HepG2 (cell line): Measurements from ENCODE around the gene HARBI1. TPM values are rescaled to one million over a fixed set of nuclear protein-coding genes. Genes with fewer than 3 reads are reported as not detected.

Experiments used
- ATRX ChIP-seq: sonication (generic); formaldehyde crosslinking; IDR thresholded peaks from 2 replicates; pipeline ENCODE4 v1.4.0; 2020; ENCODE audit warnings: missing genetic modification reagents, borderline replicate concordance
- CCAR2 ChIP-seq: fragments of 200-400 bp; formaldehyde crosslinking; optimal IDR thresholded peaks from 2 replicates; pipeline ENCODE3; 2018; ENCODE audit warnings: low read depth, mild to moderate bottlenecking, low read length, moderate library complexity
- FOXA3 ChIP-seq: IDR thresholded peaks from 2 replicates; pipeline ENCODE4 v1.6.1; 2016; ENCODE audit warnings: missing genetic modification reagents, missing compliant biosample characterization
- FOXP1 ChIP-seq, 2 experiments: fragments of 450-650 bp in 1 of 2; IDR thresholded peaks; 2 replicates each; pipeline ENCODE4 v1.6.1; 2017 to 2018; ENCODE audit warnings: antibody characterized with exemption in 1 of 2
- GATAD2A ChIP-seq: IDR thresholded peaks from 2 replicates; pipeline ENCODE4 v1.6.1; 2016
- HDAC2 ChIP-seq: sonication (generic); formaldehyde crosslinking; IDR thresholded peaks from 2 replicates; pipeline ENCODE4 v1.4.0; 2020; ENCODE audit warnings: missing genetic modification reagents
- KDM1A ChIP-seq: IDR thresholded peaks from 2 replicates; pipeline ENCODE4 v1.6.1; 2016; ENCODE audit warnings: missing compliant biosample characterization
- MTA3 ChIP-seq: sonication (generic); formaldehyde crosslinking; IDR thresholded peaks from 2 replicates; pipeline ENCODE4 v1.4.0; 2020; ENCODE audit warnings: missing genetic modification reagents
- NFE2 ChIP-seq: sonication (generic); formaldehyde crosslinking; IDR thresholded peaks from 2 replicates; pipeline ENCODE4 v1.4.0; 2020; ENCODE audit warnings: missing genetic modification reagents
- NR2F6 ChIP-seq, 2 experiments: IDR thresholded peaks; 2 replicates each; pipeline ENCODE4 v1.6.1; 2016; ENCODE audit warnings: antibody characterized with exemption in 1 of 2, mild to moderate bottlenecking in 1 of 2
- POLR2A ChIP-seq, 2 experiments: IDR thresholded peaks; 2 replicates each; pipeline ENCODE4 v1.6.1; 2011; ENCODE audit warnings: low read depth in 2 of 2, low read length in 2 of 2, mild to moderate bottlenecking in 1 of 2, moderate library complexity in 1 of 2; ENCODE audit not compliant: insufficient read depth in 1 of 2
- REL ChIP-seq: sonication (generic); formaldehyde crosslinking; conservative IDR thresholded peaks from 2 replicates; pipeline ENCODE4 v1.8.0; 2022; ENCODE audit warnings: mild to moderate bottlenecking, missing genetic modification reagents, moderate library complexity
- REPIN1 ChIP-seq: sonication (generic); formaldehyde crosslinking; IDR thresholded peaks from 2 replicates; pipeline ENCODE4 v1.8.0; 2022; ENCODE audit warnings: missing genetic modification reagents, low read depth, mild to moderate bottlenecking, borderline replicate concordance
- SALL1 ChIP-seq: sonication (generic); formaldehyde crosslinking; IDR thresholded peaks from 2 replicates; pipeline ENCODE4 v1.8.0; 2022; ENCODE audit warnings: mild to moderate bottlenecking, missing genetic modification reagents
- SRSF4 ChIP-seq: fragments of 200-400 bp; formaldehyde crosslinking; IDR thresholded peaks from one replicate; pipeline ENCODE4 v1.6.1; 2018; ENCODE audit warnings: mild to moderate bottlenecking, low read depth, low read length, moderate library complexity; ENCODE audit not compliant: poor library complexity, severe bottlenecking
- STAT5B ChIP-seq: sonication (generic); formaldehyde crosslinking; IDR thresholded peaks from 2 replicates; pipeline ENCODE4 v1.4.0; 2020; ENCODE audit warnings: missing genetic modification reagents
- ZBTB3 ChIP-seq: sonication (generic); formaldehyde crosslinking; IDR thresholded peaks from 2 replicates; pipeline ENCODE4 v1.4.0; 2020; ENCODE audit warnings: low read depth, mild to moderate bottlenecking, moderate library complexity, missing genetic modification reagents, borderline replicate concordance
- ZNF34 ChIP-seq: sonication (generic); formaldehyde crosslinking; IDR thresholded peaks from 2 replicates; pipeline ENCODE4 v1.4.0; 2020; ENCODE audit warnings: mild to moderate bottlenecking, missing genetic modification reagents, borderline replicate concordance
- ZNF790 ChIP-seq: sonication (generic); formaldehyde crosslinking; IDR thresholded peaks from 2 replicates; pipeline ENCODE4 v1.8.0; 2022; ENCODE audit warnings: missing genetic modification reagents, mild to moderate bottlenecking, borderline replicate concordance
- ZNF792 ChIP-seq: IDR thresholded peaks from 2 replicates; pipeline ENCODE4 v1.6.1; 2016
- polyA plus RNA-seq, 8 experiments: library from polyadenylated mRNA; depleted of rRNA in 3 of 8; stranded (reverse) in 7 of 8; unstranded in 1 of 8; fragments of >200 nt; fragmentation: Illumina TruSeq in 4 of 8; extraction: Trizol in 4 of 8; gene quantifications; 2 replicates each; pipeline versions ENCODE4 v1.2.1 to v1.2.3, GENCODE V29; 2011 to 2016; ENCODE audit warnings: low read depth in 4 of 8, missing spikeins in 1 of 8, mixed read lengths in 1 of 8; ENCODE audit not compliant: insufficient read depth in 1 of 8
- total RNA-seq, 5 experiments: library from RNA; depleted of rRNA; stranded (reverse); fragments of >200 nt; fragmentation: Illumina TruSeq; extraction: Trizol; gene quantifications; 2 replicates each; pipeline ENCODE4 v1.2.3, GENCODE V29; 2016; ENCODE audit warnings: low read depth in 1 of 5
- TF ChIP-seq, protein P1 (sequence below): sonication (generic); formaldehyde crosslinking; IDR thresholded peaks from 2 replicates; pipeline ENCODE4 v1.5.0; 2020; ENCODE audit warnings: mild to moderate bottlenecking, missing genetic modification reagents, borderline replicate concordance
- TF ChIP-seq, protein P2 (sequence below): sonication (generic); formaldehyde crosslinking; IDR thresholded peaks from 2 replicates; pipeline ENCODE4 v1.8.0; 2022; ENCODE audit warnings: missing genetic modification reagents, low read depth, mild to moderate bottlenecking, borderline replicate concordance
- TF ChIP-seq, protein P3 (sequence below): sonication (generic); formaldehyde crosslinking; IDR thresholded peaks from 2 replicates; pipeline ENCODE4 v1.5.0; 2020; ENCODE audit warnings: mild to moderate bottlenecking, missing genetic modification reagents, borderline replicate concordance
- TF ChIP-seq, protein P4 (sequence below): IDR thresholded peaks from 2 replicates; pipeline ENCODE4 v1.6.1; 2016; ENCODE audit warnings: low read depth, control low read depth

Gene HARBI1
- total and polyA plus RNA-seq, 2 of the 13 experiments (the other 11 are each of a cell fraction or from before 2014, with no cell fraction given) = 2.5 to 4.8 TPM

DNA sequence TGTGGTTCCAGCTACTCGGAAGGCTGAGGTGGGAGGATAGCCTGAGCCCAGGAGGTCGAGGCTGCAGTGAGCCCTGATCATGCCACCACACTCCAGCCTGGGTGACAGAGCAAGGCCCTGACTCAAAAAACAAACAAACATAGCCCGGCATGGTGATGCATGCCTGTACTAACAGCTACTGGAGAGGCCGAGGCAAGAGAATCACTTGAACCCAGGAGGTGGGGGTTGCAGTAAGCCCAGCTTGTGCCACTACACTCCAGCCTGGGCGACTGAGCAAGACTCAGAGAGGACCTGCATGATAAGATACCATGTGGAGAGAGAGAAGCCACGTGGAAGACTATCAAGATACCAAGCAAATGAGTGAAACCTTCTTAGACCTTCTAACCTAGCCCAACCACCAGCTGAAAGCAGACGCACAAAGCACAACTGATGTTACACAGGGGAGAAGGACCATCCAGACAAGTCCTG, 59.3 kb downstream of the HARBI1 start (continued):
- TF ChIP-seq, protein P1, sequence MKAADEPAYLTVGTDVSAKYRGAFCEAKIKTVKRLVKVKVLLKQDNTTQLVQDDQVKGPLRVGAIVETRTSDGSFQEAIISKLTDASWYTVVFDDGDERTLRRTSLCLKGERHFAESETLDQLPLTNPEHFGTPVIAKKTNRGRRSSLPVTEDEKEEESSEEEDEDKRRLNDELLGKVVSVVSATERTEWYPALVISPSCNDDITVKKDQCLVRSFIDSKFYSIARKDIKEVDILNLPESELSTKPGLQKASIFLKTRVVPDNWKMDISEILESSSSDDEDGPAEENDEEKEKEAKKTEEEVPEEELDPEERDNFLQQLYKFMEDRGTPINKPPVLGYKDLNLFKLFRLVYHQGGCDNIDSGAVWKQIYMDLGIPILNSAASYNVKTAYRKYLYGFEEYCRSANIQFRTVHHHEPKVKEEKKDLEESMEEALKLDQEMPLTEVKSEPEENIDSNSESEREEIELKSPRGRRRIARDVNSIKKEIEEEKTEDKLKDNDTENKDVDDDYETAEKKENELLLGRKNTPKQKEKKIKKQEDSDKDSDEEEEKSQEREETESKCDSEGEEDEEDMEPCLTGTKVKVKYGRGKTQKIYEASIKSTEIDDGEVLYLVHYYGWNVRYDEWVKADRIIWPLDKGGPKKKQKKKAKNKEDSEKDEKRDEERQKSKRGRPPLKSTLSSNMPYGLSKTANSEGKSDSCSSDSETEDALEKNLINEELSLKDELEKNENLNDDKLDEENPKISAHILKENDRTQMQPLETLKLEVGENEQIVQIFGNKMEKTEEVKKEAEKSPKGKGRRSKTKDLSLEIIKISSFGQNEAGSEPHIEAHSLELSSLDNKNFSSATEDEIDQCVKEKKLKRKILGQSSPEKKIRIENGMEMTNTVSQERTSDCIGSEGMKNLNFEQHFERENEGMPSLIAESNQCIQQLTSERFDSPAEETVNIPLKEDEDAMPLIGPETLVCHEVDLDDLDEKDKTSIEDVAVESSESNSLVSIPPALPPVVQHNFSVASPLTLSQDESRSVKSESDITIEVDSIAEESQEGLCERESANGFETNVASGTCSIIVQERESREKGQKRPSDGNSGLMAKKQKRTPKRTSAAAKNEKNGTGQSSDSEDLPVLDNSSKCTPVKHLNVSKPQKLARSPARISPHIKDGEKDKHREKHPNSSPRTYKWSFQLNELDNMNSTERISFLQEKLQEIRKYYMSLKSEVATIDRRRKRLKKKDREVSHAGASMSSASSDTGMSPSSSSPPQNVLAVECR (CRISPR knock-in tag) = peak; percentile 44; the same call in 1 of the 2 replicates
- TF ChIP-seq KDM1A (CRISPR knock-in tag) (no peak), REPIN1 (CRISPR knock-in tag) (no peak), SALL1 (CRISPR knock-in tag) (peak; percentile 75), ATRX (CRISPR knock-in tag) (no peak), NR2F6 (IDR thresholded peaks at IDR 0.05) (no peak), NR2F6 (CRISPR knock-in tag; IDR thresholded peaks at IDR 0.05) (peak; percentile 37; the same call in 1 of the 2 replicates), POLR2A (IDR thresholded peaks at IDR 0.05; ENCODE audit: insufficient read depth in 1 of 2, low read depth in 2 of 2, low read length in 2 of 2) (no peak), FOXP1 (IDR thresholded peaks at IDR 0.05) (no peak), FOXP1 (CRISPR knock-in tag; IDR thresholded peaks at IDR 0.05) (peak; percentile 61), MTA3 (no peak), HDAC2 (CRISPR knock-in tag) (peak; percentile 32; the same call in 1 of the 2 replicates), SRSF4 (no peak), ZBTB3 (CRISPR knock-in tag) (no peak), ZNF34 (no peak), NFE2 (CRISPR knock-in tag) (no peak), ZNF792 (CRISPR knock-in tag) (0 out of 2 replicates have a peak, but pooled peaks have one; percentile 52), CCAR2 (no peak), REL (no peak), STAT5B (no peak), GATAD2A (peak; percentile 86), FOXA3 (peak; percentile 83), ZNF790 (no peak)
- TF ChIP-seq, protein P2, sequence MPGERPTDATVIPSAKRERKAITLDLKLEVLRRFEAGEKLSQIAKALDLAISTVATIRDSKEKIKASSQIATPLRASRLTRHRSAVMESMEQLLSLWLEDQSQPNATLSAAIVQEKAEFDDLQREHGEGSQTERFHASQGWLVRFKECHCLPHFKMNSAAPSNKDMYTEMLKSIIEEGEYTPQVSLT (CRISPR knock-in tag) = no peak
- TF ChIP-seq, protein P3, sequence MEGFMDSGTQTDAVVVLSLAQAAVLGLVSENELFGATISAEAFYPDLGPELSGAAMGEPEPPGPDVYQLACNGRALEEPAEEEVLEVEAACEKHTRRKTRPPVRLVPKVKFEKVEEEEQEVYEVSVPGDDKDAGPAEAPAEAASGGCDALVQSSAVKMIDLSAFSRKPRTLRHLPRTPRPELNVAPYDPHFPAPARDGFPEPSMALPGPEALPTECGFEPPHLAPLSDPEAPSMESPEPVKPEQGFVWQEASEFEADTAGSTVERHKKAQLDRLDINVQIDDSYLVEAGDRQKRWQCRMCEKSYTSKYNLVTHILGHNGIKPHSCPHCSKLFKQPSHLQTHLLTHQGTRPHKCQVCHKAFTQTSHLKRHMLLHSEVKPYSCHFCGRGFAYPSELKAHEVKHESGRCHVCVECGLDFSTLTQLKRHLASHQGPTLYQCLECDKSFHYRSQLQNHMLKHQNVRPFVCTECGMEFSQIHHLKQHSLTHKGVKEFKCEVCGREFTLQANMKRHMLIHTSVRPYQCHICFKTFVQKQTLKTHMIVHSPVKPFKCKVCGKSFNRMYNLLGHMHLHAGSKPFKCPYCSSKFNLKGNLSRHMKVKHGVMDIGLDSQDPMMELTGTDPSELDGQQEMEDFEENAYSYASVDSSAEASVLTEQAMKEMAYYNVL = no peak
- TF ChIP-seq, protein P4, sequence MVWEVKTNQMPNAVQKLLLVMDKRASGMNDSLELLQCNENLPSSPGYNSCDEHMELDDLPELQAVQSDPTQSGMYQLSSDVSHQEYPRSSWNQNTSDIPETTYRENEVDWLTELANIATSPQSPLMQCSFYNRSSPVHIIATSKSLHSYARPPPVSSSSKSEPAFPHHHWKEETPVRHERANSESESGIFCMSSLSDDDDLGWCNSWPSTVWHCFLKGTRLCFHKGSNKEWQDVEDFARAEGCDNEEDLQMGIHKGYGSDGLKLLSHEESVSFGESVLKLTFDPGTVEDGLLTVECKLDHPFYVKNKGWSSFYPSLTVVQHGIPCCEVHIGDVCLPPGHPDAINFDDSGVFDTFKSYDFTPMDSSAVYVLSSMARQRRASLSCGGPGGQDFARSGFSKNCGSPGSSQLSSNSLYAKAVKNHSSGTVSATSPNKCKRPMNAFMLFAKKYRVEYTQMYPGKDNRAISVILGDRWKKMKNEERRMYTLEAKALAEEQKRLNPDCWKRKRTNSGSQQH (CRISPR knock-in tag) = peak; percentile 41; the same call in 1 of the 2 replicates
